ENCODE data around the gene HOXC4. TPM values are rescaled to one million over a fixed set of nuclear protein-coding genes. Genes with fewer than 3 reads are reported as not detected.

The HOXC4 gene
- polyA plus RNA-seq, 1 experiment: 0.93 TPM

DNA sequence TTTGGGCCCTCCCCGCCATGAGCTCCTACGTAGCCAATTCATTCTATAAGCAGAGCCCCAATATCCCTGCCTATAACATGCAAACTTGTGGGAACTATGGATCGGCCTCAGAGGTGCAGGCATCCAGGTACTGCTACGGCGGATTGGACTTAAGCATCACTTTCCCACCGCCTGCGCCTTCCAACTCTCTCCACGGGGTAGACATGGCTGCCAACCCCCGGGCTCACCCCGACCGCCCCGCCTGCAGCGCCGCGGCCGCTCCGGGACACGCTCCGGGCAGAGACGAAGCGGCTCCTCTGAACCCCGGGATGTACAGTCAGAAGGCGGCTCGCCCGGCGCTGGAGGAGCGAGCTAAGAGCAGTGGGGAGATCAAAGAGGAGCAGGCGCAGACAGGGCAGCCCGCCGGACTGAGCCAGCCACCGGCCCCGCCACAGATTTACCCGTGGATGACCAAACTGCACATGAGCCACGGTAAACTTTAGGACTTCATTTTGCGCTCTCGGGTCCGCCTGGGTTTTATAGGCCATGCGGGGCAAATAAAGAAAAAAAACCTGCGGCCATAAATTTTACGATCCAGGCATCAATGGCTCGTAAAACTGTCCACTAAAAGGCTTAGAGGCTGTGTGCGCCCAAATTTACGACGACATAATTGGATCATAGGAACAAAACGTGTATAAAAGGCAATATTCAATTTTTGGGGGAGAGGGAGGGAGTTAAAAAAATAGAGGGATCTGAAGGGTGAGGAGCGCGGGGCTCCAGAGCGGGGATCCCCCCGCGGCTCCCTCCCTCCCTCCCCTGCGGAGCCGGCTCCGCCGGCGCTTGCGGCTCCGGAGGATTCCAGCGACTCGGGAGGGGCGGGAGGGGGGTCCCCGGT lies 20.3 kb upstream of the HOXC4 start:
- ChIA-PET POLR2A (interaction anchor here (0.6 kb wide), 1 partner anchor 16 kb away, joined by 3 read pairs; no protein-coding TSS in a partner anchor), CTCF (interaction anchor here (0.9 to 10.1 kb wide), 24 partner anchors 8 to 292 kb away, joined by 3 to 88 read pairs (median 6); partner anchors contain the start of genes COPZ1, HOXC10, HOXC4 and HOXC8)
- TF ChIP-seq, protein P1, sequence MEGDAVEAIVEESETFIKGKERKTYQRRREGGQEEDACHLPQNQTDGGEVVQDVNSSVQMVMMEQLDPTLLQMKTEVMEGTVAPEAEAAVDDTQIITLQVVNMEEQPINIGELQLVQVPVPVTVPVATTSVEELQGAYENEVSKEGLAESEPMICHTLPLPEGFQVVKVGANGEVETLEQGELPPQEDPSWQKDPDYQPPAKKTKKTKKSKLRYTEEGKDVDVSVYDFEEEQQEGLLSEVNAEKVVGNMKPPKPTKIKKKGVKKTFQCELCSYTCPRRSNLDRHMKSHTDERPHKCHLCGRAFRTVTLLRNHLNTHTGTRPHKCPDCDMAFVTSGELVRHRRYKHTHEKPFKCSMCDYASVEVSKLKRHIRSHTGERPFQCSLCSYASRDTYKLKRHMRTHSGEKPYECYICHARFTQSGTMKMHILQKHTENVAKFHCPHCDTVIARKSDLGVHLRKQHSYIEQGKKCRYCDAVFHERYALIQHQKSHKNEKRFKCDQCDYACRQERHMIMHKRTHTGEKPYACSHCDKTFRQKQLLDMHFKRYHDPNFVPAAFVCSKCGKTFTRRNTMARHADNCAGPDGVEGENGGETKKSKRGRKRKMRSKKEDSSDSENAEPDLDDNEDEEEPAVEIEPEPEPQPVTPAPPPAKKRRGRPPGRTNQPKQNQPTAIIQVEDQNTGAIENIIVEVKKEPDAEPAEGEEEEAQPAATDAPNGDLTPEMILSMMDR (IDR thresholded peaks at IDR 0.05; ENCODE audit: insufficient read depth, low read depth, low read length): no peak
- Histone ChIP-seq H3K27me3 (ENCODE audit: control insufficient read depth, insufficient read depth, low read length) (peaks cover 3% of the 10 kb centered on the region), H3K36me3 (ENCODE audit: control insufficient read depth, insufficient read depth, low read length) (peaks cover 2% of the 10 kb centered on the region; the same call in 1 of the 2 replicates), H3K4me3 (ENCODE audit: low read depth, low read length) (peak overlapping the region; percentile 33)
- DNase-seq (ENCODE audit: low read depth): no peak

DNA sequence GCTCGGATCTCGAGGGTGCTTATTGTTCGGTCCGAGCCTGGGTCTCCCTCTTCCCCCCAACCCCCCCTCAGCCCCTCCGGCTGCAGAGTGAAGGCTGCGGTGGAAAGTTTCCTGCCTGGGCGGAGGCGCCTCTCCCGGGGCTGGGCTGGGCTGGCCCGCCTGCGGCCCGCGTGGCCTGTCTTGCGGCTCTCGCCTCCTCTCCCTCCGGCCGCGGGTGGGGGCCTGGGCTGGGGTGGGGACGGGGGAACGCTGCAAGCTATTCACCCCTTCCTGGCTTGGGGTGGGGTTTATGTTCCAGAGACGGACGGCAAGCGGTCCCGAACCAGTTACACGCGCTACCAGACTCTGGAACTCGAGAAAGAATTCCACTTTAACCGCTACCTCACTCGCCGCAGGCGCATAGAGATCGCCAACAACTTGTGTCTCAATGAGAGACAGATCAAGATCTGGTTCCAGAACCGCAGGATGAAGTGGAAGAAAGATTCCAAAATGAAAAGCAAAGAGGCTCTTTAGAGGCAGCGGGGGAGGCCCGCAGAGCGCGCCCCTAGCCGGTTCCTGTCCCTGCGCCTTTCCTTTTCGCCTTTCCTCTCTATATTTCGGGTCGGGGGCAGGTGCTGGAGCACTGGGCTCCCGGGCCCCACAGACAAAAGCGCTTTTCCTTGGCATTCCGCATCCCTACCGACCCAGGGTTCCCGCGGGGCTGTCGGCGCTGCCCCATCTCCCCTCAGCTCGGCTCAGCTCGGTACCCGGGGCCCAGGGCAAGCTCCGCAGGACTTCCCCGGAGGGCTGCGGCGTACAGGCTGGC lies 19.5 kb upstream of the HOXC4 start:
- TF ChIP-seq, protein P1 (IDR thresholded peaks at IDR 0.05; ENCODE audit: insufficient read depth, low read depth, low read length): no peak
- ChIA-PET CTCF (interaction anchor here (2.6 to 10.1 kb wide), 4 partner anchors 49 to 173 kb away, joined by 10 to 88 read pairs (median 54); partner anchors contain the start of genes HOXC10 and SMUG1), POLR2A (no interaction called here)
- peak overlapping the region; percentile 33 for H3K4me3 ChIP-seq (ENCODE audit: low read depth, low read length)
- H3K27me3 ChIP-seq (ENCODE audit: control insufficient read depth, insufficient read depth, low read length): peaks cover 6% of the 10 kb centered on the region
- H3K36me3 ChIP-seq (ENCODE audit: control insufficient read depth, insufficient read depth, low read length): 0 out of 2 replicates have a peak, but pooled peaks cover 2% of the 10 kb centered on the region
- DNase-seq (ENCODE audit: low read depth): no peak

DNA sequence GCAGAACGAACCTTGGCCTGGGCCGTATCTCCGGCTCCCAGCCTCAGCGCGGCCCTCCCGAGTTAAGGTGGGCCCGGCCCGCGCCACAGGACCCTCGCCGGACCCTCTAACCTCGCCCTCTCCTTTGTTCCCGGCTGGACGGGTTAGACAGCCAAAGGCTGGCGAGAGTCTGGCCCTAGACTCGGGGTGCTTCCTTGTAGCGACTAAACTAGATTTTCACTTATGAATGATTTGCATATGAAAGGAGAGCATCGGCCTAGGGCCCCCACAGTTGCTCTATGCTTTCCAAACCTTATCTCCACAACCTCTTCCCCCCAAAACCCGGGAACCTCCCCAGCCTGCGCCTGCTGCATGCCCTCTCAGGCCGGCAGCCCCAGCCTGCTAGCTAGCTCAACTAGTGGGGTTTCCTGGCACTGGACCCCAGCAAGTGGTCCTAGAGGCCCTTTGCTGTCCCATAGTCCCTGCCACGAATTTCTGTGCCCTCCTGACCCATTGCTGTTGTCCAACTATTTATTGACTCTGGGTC lies 18.8 kb upstream of the HOXC4 start:
- Histone ChIP-seq H3K27me3 (ENCODE audit: control insufficient read depth, insufficient read depth, low read length) (peaks cover 8% of the 10 kb centered on the region), H3K4me3 (ENCODE audit: low read depth, low read length) (no peak overlapping the region), H3K36me3 (ENCODE audit: control insufficient read depth, insufficient read depth, low read length) (0 out of 2 replicates have a peak, but pooled peaks cover 2% of the 10 kb centered on the region)
- TF ChIP-seq, protein P1 (IDR thresholded peaks at IDR 0.05; ENCODE audit: insufficient read depth, low read depth, low read length): no peak
- ChIA-PET POLR2A (no interaction called here), CTCF (interaction anchor here (1.6 to 10.1 kb wide), 4 partner anchors 156 to 172 kb away, joined by 5 to 88 read pairs (median 54); partner anchors contain the start of gene SMUG1)
- no peak for DNase-seq (ENCODE audit: low read depth)

DNA sequence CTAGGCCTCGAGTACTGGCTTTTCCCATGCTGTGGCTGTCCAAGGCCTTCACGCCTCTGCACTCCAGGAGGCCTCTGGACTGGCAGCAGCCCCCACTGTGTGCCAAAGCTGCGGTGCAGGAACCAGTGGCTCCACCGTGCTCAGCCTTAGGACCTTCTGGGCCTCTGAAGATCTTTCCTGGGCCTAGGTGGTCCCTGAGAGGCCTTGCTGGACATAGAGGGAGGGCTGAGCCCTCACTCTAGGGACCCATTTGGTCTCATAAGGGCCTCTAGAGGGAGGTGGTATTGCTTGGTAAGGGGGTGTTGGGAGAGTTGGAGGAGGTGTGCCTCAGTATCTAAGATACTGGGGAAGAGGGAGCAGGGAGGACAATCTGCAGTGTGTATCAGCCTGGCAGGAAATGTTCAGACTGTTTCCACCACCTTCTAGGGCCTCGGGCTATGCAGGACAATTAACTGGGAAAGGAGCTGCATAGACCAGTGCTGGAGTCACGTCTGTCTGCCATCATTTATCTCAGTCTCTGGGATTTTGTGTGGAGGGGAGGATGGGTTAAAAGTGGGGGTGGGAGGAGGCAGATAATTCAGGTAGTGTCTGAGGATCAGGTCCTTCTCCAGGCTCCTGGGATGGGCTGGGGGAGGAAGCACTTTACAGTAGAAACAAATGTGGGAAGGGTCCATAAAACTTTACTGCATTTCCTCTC lies 17.9 kb upstream of the HOXC4 start:
- POLR2A ChIA-PET: no interaction called here
- CTCF ChIA-PET: interaction anchor here (0.6 to 5.8 kb wide), 3 partner anchors 140 to 165 kb away, joined by 3 to 73 read pairs (median 5); partner anchors contain the start of gene SMUG1
- DNase-seq (ENCODE audit: low read depth): no peak

More for the DNA sequence above, 17.9 kb upstream of the HOXC4 start:
- TF ChIP-seq, protein P1 (IDR thresholded peaks at IDR 0.05; ENCODE audit: insufficient read depth, low read depth, low read length): no peak
- Histone ChIP-seq H3K36me3 (ENCODE audit: control insufficient read depth, insufficient read depth, low read length) (0 out of 2 replicates have a peak, but pooled peaks cover 2% of the 10 kb centered on the region), H3K27me3 (ENCODE audit: control insufficient read depth, insufficient read depth, low read length) (peaks cover 8% of the 10 kb centered on the region), H3K4me3 (ENCODE audit: low read depth, low read length) (no peak overlapping the region)
